Naive thymus-derived CD4-positive, alpha-beta T cell (primary cell): ENCODE results near the gene ALDH5A1. TPM values are rescaled to one million over a fixed set of nuclear protein-coding genes. Genes with fewer than 3 reads are reported as not detected.

Experiments used
- ATAC-seq: fragments of 150-1000 bp; cut with Tn5 transposase; 2 replicates; pipeline ENCODE4 v1.10.0; 2021; ENCODE audit warnings: mild to moderate bottlenecking, moderate library complexity
- CTCF ChIA-PET: fragments of 350-600 bp; sonication (Branson Sonifier 250); formaldehyde crosslinking; loops from one replicate; lab custom pipeline; 2021; ENCODE audit warnings: antibody characterized with exemption; lab: Charles Lee
- POLR2A ChIA-PET: fragments of 350-600 bp; sonication (Branson Sonifier 250); formaldehyde crosslinking; loops from one replicate; lab custom pipeline; 2021; ENCODE audit warnings: antibody characterized with exemption, inconsistent platforms; lab: Charles Lee
- DNase-seq, 9 donors: peaks; one replicate each; pipeline versions ENCODE4 v3.0.0 to v3.0.0-alpha.2; 2020 to 2022; ENCODE audit warnings: mixed read lengths in 1 of 9
- H3K27ac ChIP-seq: one replicate; pipeline ENCODE4 v1.7.0; 2013; ENCODE audit warnings: mild to moderate bottlenecking, low read depth, low read length, moderate library complexity
- H3K27me3 ChIP-seq, 2 donors: one replicate each; pipeline ENCODE4 v1.7.0; 2013; ENCODE audit warnings: low read length in 2 of 2, mild to moderate bottlenecking in 2 of 2, moderate library complexity in 2 of 2; ENCODE audit not compliant: control insufficient read depth in 2 of 2, insufficient read depth in 2 of 2
- H3K36me3 ChIP-seq, 3 experiments: 1 replicate in 2 of 3; 2 replicates in 1 of 3; pipeline ENCODE4 v1.7.0; 2013; ENCODE audit warnings: low read length in 3 of 3, mild to moderate bottlenecking in 3 of 3, moderate library complexity in 1 of 3; ENCODE audit not compliant: insufficient read depth in 3 of 3, control insufficient read depth in 2 of 3
- H3K4me1 ChIP-seq, 2 donors: one replicate each; pipeline ENCODE4 v1.7.0; 2013; ENCODE audit warnings: low read length in 2 of 2, mild to moderate bottlenecking in 2 of 2, moderate library complexity in 1 of 2; ENCODE audit not compliant: control insufficient read depth in 2 of 2, insufficient read depth in 2 of 2
- H3K4me3 ChIP-seq: 2 replicates; pipeline ENCODE4 v1.7.0; 2013; ENCODE audit warnings: mild to moderate bottlenecking, low read length
- H3K9me3 ChIP-seq, 3 experiments: 1 replicate in 2 of 3; 2 replicates in 1 of 3; pipeline ENCODE4 v1.7.0; 2013; ENCODE audit warnings: low read length in 3 of 3; ENCODE audit not compliant: control insufficient read depth in 2 of 3
- H3K27ac Mint-ChIP-seq, 9 donors: one replicate each; pipeline ENCODE4 v1.8.0; 2020 to 2022; ENCODE audit warnings: mixed read lengths in 9 of 9, mild to moderate bottlenecking in 8 of 9, moderate library complexity in 5 of 9, inconsistent platforms in 2 of 9
- H3K27me3 Mint-ChIP-seq, 5 donors: one replicate each; pipeline ENCODE4 v1.8.0; 2021 to 2022; ENCODE audit warnings: mixed read lengths in 5 of 5, mild to moderate bottlenecking in 1 of 5
- H3K36me3 Mint-ChIP-seq, 5 donors: one replicate each; pipeline ENCODE4 v1.8.0; 2020 to 2022; ENCODE audit warnings: mixed read lengths in 5 of 5, mild to moderate bottlenecking in 3 of 5, inconsistent platforms in 1 of 5
- H3K4me1 Mint-ChIP-seq, 7 donors: one replicate each; pipeline ENCODE4 v1.8.0; 2020 to 2022; ENCODE audit warnings: mixed read lengths in 7 of 7, mild to moderate bottlenecking in 3 of 7, inconsistent platforms in 1 of 7
- H3K4me3 Mint-ChIP-seq, 10 donors: one replicate each; pipeline ENCODE4 v1.8.0; 2020 to 2022; ENCODE audit warnings: mild to moderate bottlenecking in 10 of 10, mixed read lengths in 10 of 10, moderate library complexity in 6 of 10, inconsistent platforms in 2 of 10
- H3K9me3 Mint-ChIP-seq, 11 donors: one replicate each; pipeline ENCODE4 v1.8.0; 2020 to 2022; ENCODE audit warnings: mixed read lengths in 11 of 11, mild to moderate bottlenecking in 4 of 11, inconsistent platforms in 1 of 11, moderate library complexity in 1 of 11
- intact Hi-C, 2 donors: fragments of 100-400 bp; cut with micrococcal nuclease; formaldehyde crosslinking; loops; one replicate each; pipeline ENCODE4 v1.15.1; 2023
- polyA plus RNA-seq, 2 donors: library from polyadenylated mRNA; unstranded; fragments of 300-500 nt; fragmentation: Illumina TruSeq; gene quantifications; one replicate each; pipeline ENCODE4 v1.2.3, GENCODE V29; 2021
- total RNA-seq, 6 experiments: library from RNA in 5 of 6; stranded (reverse) in 5 of 6; gene quantifications; 1 replicate in 5 of 6; 2 replicates in 1 of 6; pipeline ENCODE4 v1.2.3 and lab custom pipeline; 2021 to 2026

ALDH5A1 gene
- total and polyA plus RNA-seq, 7 experiments from 2014 or later = 5.7 to 20.6 (median 12.3) TPM

DNA sequence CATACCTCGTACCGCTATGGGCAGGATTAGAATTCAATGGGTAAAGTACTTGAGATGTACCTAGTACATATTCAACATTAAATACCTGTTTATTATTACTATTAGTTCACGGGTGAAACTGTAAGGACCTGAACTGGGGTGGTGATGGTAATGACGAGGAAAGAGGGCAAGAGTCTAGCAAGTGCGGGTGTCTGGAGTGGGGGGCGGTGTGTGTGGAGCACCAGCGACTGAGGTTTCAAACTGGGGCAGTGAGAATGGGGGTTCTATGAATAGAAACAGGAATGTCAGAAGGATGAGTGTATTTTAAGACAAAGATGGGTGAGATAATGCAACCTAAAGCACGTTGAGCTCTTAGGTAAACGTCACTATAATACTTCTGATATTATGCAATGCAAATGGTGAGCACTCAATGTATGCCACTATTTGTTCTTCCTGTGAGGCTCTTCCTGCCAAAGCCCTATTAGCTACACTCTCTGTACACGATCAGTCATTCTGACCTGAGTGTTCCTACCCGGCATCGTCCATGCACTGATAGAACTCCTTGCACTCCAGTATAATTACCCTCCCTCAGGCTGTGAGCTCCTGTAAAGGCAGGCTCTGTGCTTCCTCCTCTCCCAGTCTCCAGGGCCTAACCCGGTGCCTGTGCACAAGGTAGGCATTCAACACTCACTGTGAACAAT, 55.0 kb downstream of the ALDH5A1 start:
- peaks cover 0 to 10% (median 8%) of the 10 kb centered on the region in 7 donors for H3K4me1 Mint-ChIP-seq
- H3K27ac ChIP-seq = no peak overlapping the region
- peaks cover 0 to 28% (median 9%) of the 10 kb centered on the region in 5 donors for H3K27me3 Mint-ChIP-seq
- H3K27ac Mint-ChIP-seq = no peak overlapping the region
- H3K36me3 Mint-ChIP-seq = no peaks in the 10 kb centered on the region
- H3K4me1 ChIP-seq = peaks cover 0 to 5% of the 10 kb centered on the region in 2 donors
- ATAC-seq = no peak
- H3K36me3 ChIP-seq = no peaks in the 10 kb centered on the region
- intact Hi-C loops = no loop called here
- ChIA-PET CTCF (interaction anchor here (1.8 kb wide), 1 partner anchor 31 kb away, joined by 4 read pairs; no protein-coding TSS in a partner anchor), POLR2A (interaction anchor here (1.5 kb wide), 1 partner anchor 116 kb away, joined by 3 read pairs; the partner anchor contains the start of gene TDP2)
- H3K9me3 ChIP-seq = no peaks in the 10 kb centered on the region
- no peak overlapping the region for H3K4me3 Mint-ChIP-seq
- no peak for DNase-seq
- H3K4me3 ChIP-seq = no peak overlapping the region
- no peaks in the 10 kb centered on the region for H3K9me3 Mint-ChIP-seq
- no peaks in the 10 kb centered on the region for H3K27me3 ChIP-seq

GRCh38 chr6:24551139-24551538, 56.4 kb downstream of the ALDH5A1 start:
- peaks cover 0 to 5% of the 10 kb centered on the region in 2 donors for H3K4me1 ChIP-seq
- H3K4me1 Mint-ChIP-seq = peaks cover 0 to 10% (median 8%) of the 10 kb centered on the region in 7 donors
- H3K4me3 ChIP-seq = no peak overlapping the region
- no peaks in the 10 kb centered on the region for H3K36me3 Mint-ChIP-seq
- peaks cover 0 to 26% (median 11%) of the 10 kb centered on the region in 5 donors for H3K27me3 Mint-ChIP-seq
- no peak overlapping the region for H3K27ac Mint-ChIP-seq
- H3K27me3 ChIP-seq = no peaks in the 10 kb centered on the region
- ChIA-PET CTCF (interaction anchor here (0.6 to 1.8 kb wide), 2 partner anchors 30 to 927 kb away, joined by 3 to 4 read pairs; no protein-coding TSS in a partner anchor), POLR2A (interaction anchor here (1.5 kb wide), 1 partner anchor 115 kb away, joined by 3 read pairs; the partner anchor contains the start of gene TDP2)
- H3K9me3 Mint-ChIP-seq = no peaks in the 10 kb centered on the region
- ATAC-seq = no peak
- no peaks in the 10 kb centered on the region for H3K36me3 ChIP-seq
- no peaks in the 10 kb centered on the region for H3K9me3 ChIP-seq
- intact Hi-C loops = no loop called here
- DNase-seq = no peak
- H3K27ac ChIP-seq = no peak overlapping the region
- no peak overlapping the region for H3K4me3 Mint-ChIP-seq

- intact Hi-C loops = no loop called here
- Mint-ChIP-seq H3K4me1 (no peaks in the 10 kb centered on the region), H3K36me3 (no peaks in the 10 kb centered on the region), H3K4me3 (no peak overlapping the region), H3K9me3 (no peaks in the 10 kb centered on the region), H3K27ac (no peak overlapping the region), H3K27me3 (peaks cover 0 to 13% (median under 1%) of the 10 kb centered on the region in 5 donors)
- ChIA-PET POLR2A (no interaction called here), CTCF (no interaction called here)
- Histone ChIP-seq H3K36me3 (no peaks in the 10 kb centered on the region), H3K9me3 (no peaks in the 10 kb centered on the region), H3K4me3 (no peak overlapping the region), H3K27me3 (no peaks in the 10 kb centered on the region), H3K4me1 (no peaks in the 10 kb centered on the region), H3K27ac (no peak overlapping the region)
- DNase-seq = no peak
- ATAC-seq = no peak
These were observed 59.7 kb downstream of the ALDH5A1 start for GRCh38 chr6:24554474-24554873.

- ATAC-seq (no peak), DNase-seq (no peak)
- Mint-ChIP-seq H3K4me3 (no peak overlapping the region), H3K36me3 (no peaks in the 10 kb centered on the region), H3K4me1 (no peaks in the 10 kb centered on the region), H3K27me3 (peaks cover 0 to 31% (median 5%) of the 10 kb centered on the region in 5 donors), H3K9me3 (no peaks in the 10 kb centered on the region), H3K27ac (no peak overlapping the region)
- Histone ChIP-seq H3K4me3 (no peak overlapping the region), H3K27ac (no peak overlapping the region), H3K9me3 (no peaks in the 10 kb centered on the region), H3K27me3 (no peaks in the 10 kb centered on the region), H3K36me3 (no peaks in the 10 kb centered on the region), H3K4me1 (no peaks in the 10 kb centered on the region)
- POLR2A ChIA-PET = no interaction called here
- CTCF ChIA-PET = no interaction called here
- intact Hi-C loops = no loop called here
These were observed 63.7 kb downstream of the ALDH5A1 start for GRCh38 chr6:24558516-24558915.

DNA sequence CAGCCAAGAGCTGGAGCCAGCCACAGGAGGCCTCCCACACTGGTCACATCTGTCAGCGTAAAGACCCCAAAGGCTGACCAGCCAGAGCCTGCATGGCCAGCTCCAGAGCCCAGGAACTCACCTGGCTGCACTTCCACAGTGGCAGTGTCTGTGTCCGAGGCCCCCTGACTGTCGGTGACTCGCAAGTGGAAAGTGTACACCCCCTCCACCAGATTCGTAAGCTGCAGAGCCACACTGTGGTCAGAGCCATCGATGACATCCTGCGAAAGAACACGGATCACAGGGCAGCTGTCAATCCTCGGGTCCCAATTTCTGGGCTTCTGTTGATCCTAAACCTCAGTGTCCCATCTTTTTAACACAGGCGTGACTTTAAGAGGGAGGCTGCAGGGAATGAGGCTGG, 69.3 kb downstream of the ALDH5A1 start:
- CTCF ChIA-PET = interaction anchor here (0.6 kb wide), 1 partner anchor 660 kb away, joined by 3 read pairs; no protein-coding TSS in a partner anchor
- no peak for ATAC-seq

GRCh38 chr6:24565196-24565595, 70.4 kb downstream of the ALDH5A1 start:
- H3K4me3 ChIP-seq = no peak overlapping the region
- ATAC-seq = no peak
- no peaks in the 10 kb centered on the region for H3K9me3 ChIP-seq
- H3K36me3 Mint-ChIP-seq = no peaks in the 10 kb centered on the region
- H3K27ac Mint-ChIP-seq = no peak overlapping the region
- intact Hi-C loops = no loop called here
- H3K36me3 ChIP-seq = no peaks in the 10 kb centered on the region
- H3K9me3 Mint-ChIP-seq = no peaks in the 10 kb centered on the region
- no peak overlapping the region for H3K4me3 Mint-ChIP-seq
- no peaks in the 10 kb centered on the region for H3K27me3 ChIP-seq
- H3K27ac ChIP-seq = no peak overlapping the region
- peaks cover 0 to 24% (median 0%) of the 10 kb centered on the region in 5 donors for H3K27me3 Mint-ChIP-seq
- no peaks in the 10 kb centered on the region for H3K4me1 Mint-ChIP-seq
- POLR2A ChIA-PET = interaction anchor here (1.1 kb wide), 1 partner anchor 16 kb away, joined by 5 read pairs; no protein-coding TSS in a partner anchor
- CTCF ChIA-PET = interaction anchor here (0.6 kb wide), 2 partner anchors 20 to 49 kb away, joined by 3 read pairs; no protein-coding TSS in a partner anchor
- no peak for DNase-seq
- H3K4me1 ChIP-seq = no peaks in the 10 kb centered on the region

More for the DNA sequence above, 69.3 kb downstream of the ALDH5A1 start:
- Histone ChIP-seq H3K4me1 (no peaks in the 10 kb centered on the region), H3K9me3 (no peaks in the 10 kb centered on the region), H3K27ac (no peak overlapping the region), H3K27me3 (no peaks in the 10 kb centered on the region), H3K36me3 (no peaks in the 10 kb centered on the region), H3K4me3 (no peak overlapping the region)
- Mint-ChIP-seq H3K4me1 (no peaks in the 10 kb centered on the region), H3K9me3 (no peaks in the 10 kb centered on the region), H3K27ac (no peak overlapping the region), H3K36me3 (no peaks in the 10 kb centered on the region), H3K27me3 (peaks cover 0 to 29% (median 0%) of the 10 kb centered on the region in 5 donors), H3K4me3 (no peak overlapping the region)
- no peak for DNase-seq
- POLR2A ChIA-PET = no interaction called here
- intact Hi-C loops = no loop called here
